K562 (cell line): ENCODE data around the gene ARMC8. TPM values are rescaled to one million over a fixed set of nuclear protein-coding genes. Genes with fewer than 3 reads are reported as not detected.

Source experiments
- BCL6 ChIP-seq: fragments of 250-450 bp; sonication (Bioruptor Pico); IDR thresholded peaks from 2 replicates; pipeline ENCODE4 v1.4.0; 2020
- BRD4 ChIP-seq: fragments of 200-600 bp; sonication (generic); IDR thresholded peaks from 2 replicates; pipeline ENCODE4 v1.6.1; 2017; ENCODE audit warnings: inconsistent platforms
- C11orf30 ChIP-seq: fragments of 450-650 bp; IDR thresholded peaks from 2 replicates; pipeline ENCODE4 v1.6.1; 2016; ENCODE audit warnings: low read depth, mild to moderate bottlenecking
- CBX5 ChIP-seq: IDR thresholded peaks from 2 replicates; pipeline ENCODE4 v1.6.1; 2014; ENCODE audit warnings: low read depth, borderline replicate concordance
- GATAD2A ChIP-seq: fragments of 450-650 bp; IDR thresholded peaks from 2 replicates; pipeline ENCODE4 v1.6.1; 2017
- HNRNPLL ChIP-seq: fragments of 200-400 bp; formaldehyde crosslinking; IDR thresholded peaks from 2 replicates; pipeline ENCODE4 v1.6.1; 2017; ENCODE audit warnings: low read length, low read depth, mild to moderate bottlenecking; ENCODE audit not compliant: poor library complexity, severe bottlenecking
- LEF1 ChIP-seq: fragments of 450-650 bp; IDR thresholded peaks from 2 replicates; pipeline ENCODE4 v1.6.1; 2016; ENCODE audit warnings: mild to moderate bottlenecking
- MAFG ChIP-seq: fragments of 450-650 bp; conservative IDR thresholded peaks from 2 replicates; pipeline ENCODE4 v1.6.1; 2016; ENCODE audit warnings: missing genetic modification characterization, missing compliant biosample characterization
- MECOM ChIP-seq: fragments of 250-450 bp; sonication (Bioruptor Pico); IDR thresholded peaks from 2 replicates; pipeline ENCODE4 v1.8.0; 2022; ENCODE audit warnings: inconsistent platforms
- MYC ChIP-seq, 2 experiments: fragments of 250-450 bp in 1 of 2; sonication (Bioruptor Pico) in 1 of 2; IDR thresholded peaks; 2 replicates each; pipeline versions ENCODE4 v1.5.1 to v1.6.1; 2012 to 2021; ENCODE audit warnings: low read depth in 2 of 2, borderline replicate concordance in 1 of 2, improper control_type of control experiment in 1 of 2, low read length in 1 of 2, mild to moderate bottlenecking in 1 of 2, moderate library complexity in 1 of 2
- NCOA2 ChIP-seq, 2 experiments: fragments of 450-650 bp; IDR thresholded peaks; 2 replicates each; pipeline ENCODE4 v1.6.1; 2018; ENCODE audit warnings: mild to moderate bottlenecking in 2 of 2, moderate library complexity in 1 of 2; ENCODE audit not compliant: partially characterized antibody in 2 of 2
- POLR2AphosphoS5 ChIP-seq: IDR thresholded peaks from 2 replicates; pipeline ENCODE4 v1.6.1; 2011; ENCODE audit warnings: mild to moderate bottlenecking, low read depth, low read length, moderate library complexity; ENCODE audit not compliant: control insufficient read depth, insufficient read depth
- POU5F1 ChIP-seq: fragments of 150-350 bp; IDR thresholded peaks from 2 replicates; pipeline ENCODE4 v1.6.1; 2014; ENCODE audit warnings: borderline replicate concordance, low read length, low read depth, mild to moderate bottlenecking; ENCODE audit not compliant: partially characterized antibody
- RBBP5 ChIP-seq: fragments of 200-600 bp; sonication (generic); IDR thresholded peaks from 2 replicates; pipeline ENCODE4 v1.6.1; 2012; ENCODE audit warnings: borderline replicate concordance, mild to moderate bottlenecking, low read length, control low read depth, inconsistent platforms; ENCODE audit not compliant: insufficient read depth, poor library complexity, severe bottlenecking
- RBFOX2 ChIP-seq: fragments of 200-400 bp; formaldehyde crosslinking; IDR thresholded peaks from 2 replicates; pipeline ENCODE4 v1.6.1; 2017; ENCODE audit warnings: low read depth, mild to moderate bottlenecking, low read length, moderate library complexity
- SMAD2 ChIP-seq: fragments of 150-350 bp; IDR thresholded peaks from 2 replicates; pipeline ENCODE4 v1.6.1; 2014; ENCODE audit warnings: low read depth, mild to moderate bottlenecking, low read length
- SP1 ChIP-seq: sonication (generic); formaldehyde crosslinking; IDR thresholded peaks from 2 replicates; pipeline ENCODE4 v1.8.1; 2022; ENCODE audit warnings: mild to moderate bottlenecking, missing genetic modification reagents
- SUPT5H ChIP-seq: fragments of 450-650 bp; IDR thresholded peaks from 2 replicates; pipeline ENCODE4 v1.6.1; 2016
- TGIF2 ChIP-seq: sonication (generic); formaldehyde crosslinking; IDR thresholded peaks from 2 replicates; pipeline ENCODE4 v1.8.1; 2022; ENCODE audit warnings: mild to moderate bottlenecking, missing genetic modification reagents, moderate library complexity
- polyA plus RNA-seq, 8 experiments: library from polyadenylated mRNA; depleted of rRNA in 4 of 8; stranded (reverse) in 5 of 8; unstranded in 3 of 8; fragments of >200 nt; fragmentation: Nextera tagmentation in 2 of 8; fragmentation: Illumina TruSeq in 1 of 8; extraction: Ambion mirVana in 2 of 8; extraction: Trizol in 1 of 8; gene quantifications; 2 replicates each; pipeline versions ENCODE4 v1.2.1 to v1.2.3, GENCODE V29; 2011 to 2014; ENCODE audit warnings: inconsistent platforms in 1 of 8, missing spikeins in 1 of 8
- total RNA-seq, 7 experiments: library from RNA; depleted of rRNA in 6 of 7; stranded (reverse); fragments of >200 nt in 6 of 7; fragmentation: Illumina TruSeq in 2 of 7; extraction: Trizol in 2 of 7; gene quantifications; 2 replicates each; pipeline versions ENCODE4 v1.2.1 to v1.2.3, GENCODE V29; 2011 to 2021; ENCODE audit warnings: low replicate concordance in 1 of 7
- TF ChIP-seq, protein P1 (sequence below): fragments of 250-450 bp; sonication (Bioruptor Pico); IDR thresholded peaks from 2 replicates; pipeline ENCODE4 v1.8.0; 2021; ENCODE audit warnings: moderate library complexity, mild to moderate bottlenecking, inconsistent platforms
- TF ChIP-seq, protein P2 (sequence below): fragments of 450-650 bp; IDR thresholded peaks from 2 replicates; pipeline ENCODE4 v1.6.1; 2016; ENCODE audit warnings: borderline replicate concordance
- TF ChIP-seq, protein P3 (sequence below): sonication (generic); formaldehyde crosslinking; IDR thresholded peaks from 2 replicates; pipeline ENCODE4 v1.8.1; 2023; ENCODE audit warnings: mild to moderate bottlenecking, missing genetic modification reagents, moderate library complexity
- TF ChIP-seq, protein P4 (sequence below), 3 experiments: fragments of 200-800 bp in 1 of 3; sonication (Bioruptor generic) in 1 of 3; sonication (generic) in 1 of 3; formaldehyde crosslinking in 1 of 3; IDR thresholded peaks; 2 replicates each; pipeline versions ENCODE4 v1.6.1 to v1.8.0; 2016 to 2022; ENCODE audit warnings: mild to moderate bottlenecking in 2 of 3, missing compliant biosample characterization in 2 of 3, missing genetic modification characterization in 2 of 3, missing genetic modification reagents in 1 of 3

The ARMC8 gene
- total and polyA plus RNA-seq, 9 of the 15 experiments (the other 6 are each of a cell fraction or from before 2014, with no cell fraction given): 22.4 to 76.1 (median 37.3) TPM

DNA sequence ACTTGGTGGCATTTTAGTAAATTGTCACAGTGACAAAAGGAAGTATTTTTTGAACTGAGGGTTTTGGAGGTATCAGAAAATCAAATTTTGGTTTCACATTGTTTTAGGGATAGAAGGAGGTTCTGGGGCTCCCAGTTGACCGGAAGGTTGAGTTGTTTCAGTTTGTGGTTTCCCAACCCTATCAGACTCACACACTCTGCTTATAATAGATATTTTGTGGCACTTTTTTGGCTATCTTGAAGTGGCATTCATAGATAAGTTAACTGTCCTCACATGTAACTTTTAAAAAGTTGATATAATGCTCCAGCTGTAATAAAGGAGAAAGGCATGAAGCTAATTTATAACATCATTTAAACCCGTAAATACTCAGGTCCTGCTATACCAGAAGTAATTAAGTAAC, 12.8 kb downstream of the ARMC8 start (continued):
- TF ChIP-seq, protein P1, sequence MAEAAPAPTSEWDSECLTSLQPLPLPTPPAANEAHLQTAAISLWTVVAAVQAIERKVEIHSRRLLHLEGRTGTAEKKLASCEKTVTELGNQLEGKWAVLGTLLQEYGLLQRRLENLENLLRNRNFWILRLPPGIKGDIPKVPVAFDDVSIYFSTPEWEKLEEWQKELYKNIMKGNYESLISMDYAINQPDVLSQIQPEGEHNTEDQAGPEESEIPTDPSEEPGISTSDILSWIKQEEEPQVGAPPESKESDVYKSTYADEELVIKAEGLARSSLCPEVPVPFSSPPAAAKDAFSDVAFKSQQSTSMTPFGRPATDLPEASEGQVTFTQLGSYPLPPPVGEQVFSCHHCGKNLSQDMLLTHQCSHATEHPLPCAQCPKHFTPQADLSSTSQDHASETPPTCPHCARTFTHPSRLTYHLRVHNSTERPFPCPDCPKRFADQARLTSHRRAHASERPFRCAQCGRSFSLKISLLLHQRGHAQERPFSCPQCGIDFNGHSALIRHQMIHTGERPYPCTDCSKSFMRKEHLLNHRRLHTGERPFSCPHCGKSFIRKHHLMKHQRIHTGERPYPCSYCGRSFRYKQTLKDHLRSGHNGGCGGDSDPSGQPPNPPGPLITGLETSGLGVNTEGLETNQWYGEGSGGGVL (CRISPR knock-in tag): no peak
- TF ChIP-seq GATAD2A: no peak
- TF ChIP-seq, protein P2, sequence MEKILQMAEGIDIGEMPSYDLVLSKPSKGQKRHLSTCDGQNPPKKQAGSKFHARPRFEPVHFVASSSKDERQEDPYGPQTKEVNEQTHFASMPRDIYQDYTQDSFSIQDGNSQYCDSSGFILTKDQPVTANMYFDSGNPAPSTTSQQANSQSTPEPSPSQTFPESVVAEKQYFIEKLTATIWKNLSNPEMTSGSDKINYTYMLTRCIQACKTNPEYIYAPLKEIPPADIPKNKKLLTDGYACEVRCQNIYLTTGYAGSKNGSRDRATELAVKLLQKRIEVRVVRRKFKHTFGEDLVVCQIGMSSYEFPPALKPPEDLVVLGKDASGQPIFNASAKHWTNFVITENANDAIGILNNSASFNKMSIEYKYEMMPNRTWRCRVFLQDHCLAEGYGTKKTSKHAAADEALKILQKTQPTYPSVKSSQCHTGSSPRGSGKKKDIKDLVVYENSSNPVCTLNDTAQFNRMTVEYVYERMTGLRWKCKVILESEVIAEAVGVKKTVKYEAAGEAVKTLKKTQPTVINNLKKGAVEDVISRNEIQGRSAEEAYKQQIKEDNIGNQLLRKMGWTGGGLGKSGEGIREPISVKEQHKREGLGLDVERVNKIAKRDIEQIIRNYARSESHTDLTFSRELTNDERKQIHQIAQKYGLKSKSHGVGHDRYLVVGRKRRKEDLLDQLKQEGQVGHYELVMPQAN: no peak
- TF ChIP-seq SMAD2: no peak
- no peak for TF ChIP-seq RBFOX2
- no peak for TF ChIP-seq SUPT5H
- TF ChIP-seq HNRNPLL: no peak
- TF ChIP-seq BCL6 (CRISPR knock-in tag): no peak
- TF ChIP-seq SP1 (CRISPR knock-in tag): no peak
- no peak for TF ChIP-seq MAFG (tag)
- peak in 1 of 2 experiments; percentile 47 for TF ChIP-seq NCOA2 (IDR thresholded peaks at IDR 0.05; ENCODE audit: partially characterized antibody in 2 of 2)
- no peak for TF ChIP-seq RBBP5
- TF ChIP-seq CBX5: no peak
- TF ChIP-seq, protein P3, sequence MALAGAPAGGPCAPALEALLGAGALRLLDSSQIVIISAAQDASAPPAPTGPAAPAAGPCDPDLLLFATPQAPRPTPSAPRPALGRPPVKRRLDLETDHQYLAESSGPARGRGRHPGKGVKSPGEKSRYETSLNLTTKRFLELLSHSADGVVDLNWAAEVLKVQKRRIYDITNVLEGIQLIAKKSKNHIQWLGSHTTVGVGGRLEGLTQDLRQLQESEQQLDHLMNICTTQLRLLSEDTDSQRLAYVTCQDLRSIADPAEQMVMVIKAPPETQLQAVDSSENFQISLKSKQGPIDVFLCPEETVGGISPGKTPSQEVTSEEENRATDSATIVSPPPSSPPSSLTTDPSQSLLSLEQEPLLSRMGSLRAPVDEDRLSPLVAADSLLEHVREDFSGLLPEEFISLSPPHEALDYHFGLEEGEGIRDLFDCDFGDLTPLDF (CRISPR knock-in tag): no peak
- no peak for TF ChIP-seq TGIF2 (CRISPR knock-in tag)
- peak; percentile 83 for TF ChIP-seq LEF1
- TF ChIP-seq, protein P4, sequence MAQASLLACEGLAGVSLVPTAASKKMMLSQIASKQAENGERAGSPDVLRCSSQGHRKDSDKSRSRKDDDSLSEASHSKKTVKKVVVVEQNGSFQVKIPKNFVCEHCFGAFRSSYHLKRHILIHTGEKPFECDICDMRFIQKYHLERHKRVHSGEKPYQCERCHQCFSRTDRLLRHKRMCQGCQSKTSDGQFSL (CRISPR knock-in tag; IDR thresholded peaks at IDR 0.05): no peak
- TF ChIP-seq, protein P4 (tag; IDR thresholded peaks at IDR 0.05): no peak
- TF ChIP-seq POU5F1: no peak
- TF ChIP-seq MYC (IDR thresholded peaks at IDR 0.05; ENCODE audit: low read depth, low read length): no peak
- TF ChIP-seq MYC (CRISPR knock-in tag; IDR thresholded peaks at IDR 0.05; ENCODE audit: borderline replicate concordance, low read depth): no peak
- TF ChIP-seq POLR2AphosphoS5: peak; percentile 63; the same call in 1 of the 2 replicates
- no peak for TF ChIP-seq BRD4
- TF ChIP-seq C11orf30: no peak
- TF ChIP-seq MECOM (CRISPR knock-in tag): no peak
